TTC549 (cell line): ENCODE data around the gene A1CF.

Experiments used
- FAIRE-seq: peaks from 2 replicates; lab custom pipeline; 2012; peaks lifted over from hg19 to GRCh38; lab: Jason Lieb, UNC

A1CF gene

DNA sequence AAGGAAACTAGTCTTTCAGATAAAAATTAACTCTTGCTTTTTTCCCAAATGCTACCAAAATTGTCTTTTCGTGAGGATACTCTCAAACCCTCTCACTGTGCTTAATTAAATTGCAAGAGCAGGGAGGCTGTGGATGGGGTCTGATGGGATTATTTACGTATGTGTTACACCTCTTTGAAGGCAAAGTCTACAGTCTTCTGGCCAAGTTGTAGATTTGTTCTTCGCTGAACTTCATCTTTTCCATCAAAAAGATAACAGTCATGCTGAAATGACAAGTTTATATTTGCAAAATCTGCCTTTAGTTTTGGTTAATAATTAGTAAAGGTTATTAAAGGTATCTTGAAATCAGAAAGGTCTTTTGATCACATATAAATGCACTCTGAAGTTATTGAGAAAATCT is 22.7 kb downstream of the A1CF start:
- FAIRE-seq: no peak

DNA sequence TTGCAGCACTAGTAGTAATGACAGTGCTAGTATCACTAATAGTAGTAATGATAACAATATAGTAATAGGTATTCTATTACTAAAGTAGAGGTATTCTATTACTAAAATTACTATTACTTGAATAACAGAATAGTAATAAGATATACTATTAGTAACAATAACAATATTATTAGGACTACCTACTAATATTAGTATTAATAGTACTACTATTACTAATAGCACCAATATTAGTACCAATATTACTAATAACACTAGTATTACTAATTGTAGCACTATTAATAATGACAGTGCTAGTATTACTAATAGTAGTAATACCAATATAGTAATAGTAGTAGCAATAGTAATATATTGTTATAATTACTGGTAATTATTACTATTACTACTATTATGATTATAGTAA is 24.1 kb downstream of the A1CF start:
- no peak for FAIRE-seq

DNA sequence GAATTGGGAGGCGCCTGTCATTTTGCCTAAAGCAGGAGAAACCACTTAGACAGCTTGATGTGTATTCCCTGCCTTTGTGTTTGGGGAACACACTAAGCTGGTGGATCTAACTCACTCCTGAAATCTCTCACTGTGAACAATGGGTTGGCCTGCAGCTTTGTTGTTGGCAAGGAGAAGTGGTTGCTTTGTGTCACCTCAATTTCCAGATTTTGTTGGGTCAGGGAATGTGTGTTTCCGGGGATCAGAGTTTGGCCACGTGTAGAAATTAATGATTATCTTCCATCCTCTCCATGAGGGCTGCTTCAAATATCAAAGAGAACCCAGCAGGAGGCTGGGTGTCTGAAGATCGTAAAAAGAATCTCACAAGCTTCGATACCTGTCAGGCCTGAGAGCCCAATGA is 27.8 kb downstream of the A1CF start:
- no peak for FAIRE-seq

DNA sequence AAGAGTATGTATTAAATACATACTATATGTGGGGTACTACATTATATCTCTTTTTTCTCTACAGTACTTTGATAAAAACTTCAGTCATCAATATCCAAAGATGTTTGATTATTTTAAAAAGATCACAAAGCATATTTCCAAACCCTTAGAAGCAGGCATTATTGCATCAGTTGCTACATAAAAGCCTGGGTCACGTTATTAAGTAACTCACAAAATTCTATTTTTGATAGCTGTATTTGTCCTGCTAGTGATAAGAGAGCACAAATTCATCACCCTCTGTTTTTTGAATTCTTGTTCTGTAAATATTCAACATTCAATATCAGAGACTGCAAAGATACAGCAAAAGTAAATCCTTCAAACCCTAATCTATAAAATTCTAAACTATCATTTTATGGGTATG is 30.0 kb downstream of the A1CF start:
- FAIRE-seq: no peak

DNA sequence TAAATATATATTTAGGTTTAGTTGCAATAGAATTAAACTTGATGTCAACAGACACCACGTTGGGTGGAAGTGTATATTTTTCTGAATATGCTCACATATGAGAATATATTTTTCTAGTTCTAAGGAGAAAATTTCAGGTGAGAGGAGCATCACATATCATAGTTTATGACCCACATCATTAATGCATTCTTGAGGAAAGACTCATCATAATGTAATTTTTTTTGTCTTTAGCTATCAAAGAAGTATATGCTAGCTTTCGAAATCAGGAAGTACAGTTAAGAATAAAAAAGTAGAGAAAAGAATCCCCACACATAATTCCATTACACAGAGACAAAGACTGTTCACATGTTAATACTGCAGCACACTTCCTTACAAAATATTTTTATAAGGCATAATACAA is 30.4 kb downstream of the A1CF start:
- no peak for FAIRE-seq

DNA sequence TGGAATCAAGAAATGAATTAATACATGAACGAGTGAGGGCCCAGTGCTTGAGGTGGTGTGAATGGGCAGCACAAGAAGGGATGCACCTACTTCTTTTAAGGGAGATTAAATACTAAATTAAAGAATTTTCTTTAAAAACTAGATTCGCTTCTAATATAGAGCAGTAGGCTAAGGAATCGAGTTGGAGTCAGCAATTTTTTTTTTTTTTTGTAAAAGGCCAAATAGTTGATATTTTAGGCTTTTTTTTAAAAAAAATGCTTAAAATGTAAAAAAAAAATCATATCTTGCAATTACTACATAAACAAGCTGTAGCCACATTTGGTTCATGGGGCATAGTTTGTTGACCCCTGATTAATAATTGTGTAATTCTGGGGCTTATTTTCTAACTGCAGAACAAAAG is 31.9 kb downstream of the A1CF start:
- FAIRE-seq: no peak

DNA sequence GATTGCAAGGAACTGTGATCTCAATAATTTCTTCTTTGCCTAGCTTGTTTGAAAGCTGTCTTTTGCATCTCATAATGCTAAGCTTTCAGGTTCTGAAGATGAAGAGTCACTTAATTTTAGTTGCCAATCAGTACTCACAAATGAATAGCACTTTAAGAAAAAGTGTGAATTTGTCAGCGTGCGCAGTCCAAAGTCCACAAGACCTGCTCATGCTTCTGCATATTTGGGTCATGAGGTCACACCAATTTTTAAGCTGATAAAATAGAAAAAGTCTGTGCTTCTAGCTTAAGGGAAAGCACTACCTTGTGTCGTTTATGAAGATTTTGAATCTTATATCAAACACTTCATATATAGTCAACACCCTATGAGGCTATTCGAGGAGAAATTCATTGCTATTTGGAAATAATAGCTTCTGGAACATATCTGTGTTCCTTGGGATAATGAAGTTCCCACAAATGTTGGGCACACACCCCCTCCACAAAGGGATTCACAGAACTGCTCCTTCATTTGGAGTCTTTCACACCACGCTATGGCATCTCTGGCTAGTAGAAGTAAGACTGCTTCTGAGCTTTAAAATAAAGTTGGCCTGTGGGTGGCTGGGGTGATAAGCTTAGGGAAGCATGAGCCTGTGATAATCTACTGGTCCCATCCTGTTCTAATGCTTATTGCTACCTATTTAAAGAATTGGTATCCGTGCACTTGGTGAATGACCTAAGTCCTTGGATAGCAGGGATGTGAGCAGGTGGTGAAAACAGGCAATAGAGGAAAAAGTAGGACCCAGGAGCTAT is 33.3 kb downstream of the A1CF start:
- FAIRE-seq: no peak

DNA sequence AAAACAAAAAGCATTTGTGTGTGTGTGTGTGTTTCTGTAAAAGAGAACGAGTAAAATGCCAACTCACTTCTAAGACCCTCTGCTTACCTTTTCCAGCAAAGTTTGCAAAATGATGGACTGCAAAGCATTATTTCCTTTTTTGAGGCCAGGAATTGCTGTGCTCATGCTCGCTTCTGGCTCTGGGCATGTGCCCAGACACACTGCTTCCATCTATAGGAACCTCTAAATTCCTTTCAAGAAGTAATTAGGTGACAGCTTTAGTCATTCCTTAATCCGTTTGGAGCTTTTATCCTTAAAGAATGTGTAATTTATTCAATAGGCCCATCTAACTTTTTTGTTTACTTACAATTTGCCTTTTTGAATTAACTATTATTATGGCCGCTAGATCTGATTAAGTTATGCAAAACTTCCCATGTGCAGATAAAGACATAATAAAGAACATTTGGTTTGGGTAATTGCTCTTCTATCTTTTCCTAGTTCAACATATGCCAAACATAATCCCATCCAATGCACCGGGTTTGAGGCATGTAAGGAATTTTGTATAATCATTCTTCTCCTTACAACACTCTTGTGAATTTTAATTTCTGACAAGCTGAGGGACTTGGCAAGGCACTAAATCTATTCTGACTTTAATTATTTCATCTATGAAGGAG is 34.7 kb downstream of the A1CF start:
- no peak for FAIRE-seq

DNA sequence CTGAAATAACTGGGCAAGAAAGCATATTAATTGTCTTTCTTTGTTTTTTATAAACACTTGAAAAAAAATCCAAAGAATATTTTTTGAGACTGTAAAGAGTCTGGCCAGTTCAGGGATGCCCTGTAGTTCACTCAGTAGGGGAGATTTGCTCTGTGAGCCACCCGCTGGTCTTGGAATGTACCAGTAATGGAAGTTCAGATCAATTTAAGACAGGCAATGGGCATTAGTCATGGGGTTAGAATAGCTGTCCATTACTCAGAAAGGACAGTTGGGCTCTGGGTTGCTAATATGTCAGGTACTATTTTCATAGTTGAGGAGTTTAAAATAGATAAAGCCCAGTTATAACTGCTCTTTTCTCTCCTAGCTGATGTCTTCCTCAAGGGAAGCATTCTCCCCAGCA is 38.7 kb downstream of the A1CF start:
- FAIRE-seq: no peak

DNA sequence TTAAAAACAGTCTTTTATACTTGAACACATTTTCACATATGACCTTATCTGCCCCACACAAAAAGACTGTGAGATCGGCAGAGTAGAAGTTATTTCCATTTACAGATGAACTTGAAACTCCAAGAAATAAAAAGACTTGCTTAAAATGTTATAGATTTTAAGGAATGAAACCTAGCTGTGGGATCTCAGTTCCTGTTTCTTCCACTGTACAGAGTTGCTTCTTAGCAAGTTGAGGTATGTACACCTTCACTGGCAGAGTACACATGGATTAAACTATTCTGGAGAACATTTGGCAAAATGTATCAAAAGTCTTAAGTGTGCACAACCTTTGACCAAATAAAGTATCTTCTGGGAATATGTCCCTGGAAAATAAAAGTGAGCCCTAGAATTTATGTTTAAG is 48.3 kb downstream of the A1CF start:
- no peak for FAIRE-seq

DNA sequence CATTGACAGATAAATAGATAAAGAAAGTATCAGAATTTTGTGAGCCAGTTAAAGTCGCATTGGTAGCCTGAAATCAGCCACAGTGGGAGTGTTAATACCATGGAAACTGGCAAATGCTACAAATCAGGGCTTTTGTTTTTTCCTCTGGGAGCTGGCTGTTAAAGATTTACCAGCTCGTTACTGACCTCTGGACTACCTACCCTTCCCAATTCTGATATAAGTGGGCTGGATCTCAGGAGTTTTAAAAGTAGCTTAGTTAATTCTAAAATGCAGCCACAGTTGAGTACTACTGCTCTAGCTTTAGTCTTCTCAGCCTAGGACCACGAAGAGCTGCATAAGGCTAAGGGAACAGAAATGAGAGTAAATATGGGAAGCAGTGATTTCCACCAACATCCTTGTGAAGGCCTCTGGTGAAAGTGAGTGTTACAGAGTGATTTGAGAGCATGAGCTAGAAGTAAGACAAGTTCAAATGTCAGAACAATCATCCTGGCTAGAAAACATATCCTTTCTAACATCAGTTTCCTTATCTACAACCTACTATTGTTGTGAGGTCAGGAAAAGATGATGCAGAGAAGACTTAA is 53.2 kb downstream of the A1CF start:
- no peak for FAIRE-seq

DNA sequence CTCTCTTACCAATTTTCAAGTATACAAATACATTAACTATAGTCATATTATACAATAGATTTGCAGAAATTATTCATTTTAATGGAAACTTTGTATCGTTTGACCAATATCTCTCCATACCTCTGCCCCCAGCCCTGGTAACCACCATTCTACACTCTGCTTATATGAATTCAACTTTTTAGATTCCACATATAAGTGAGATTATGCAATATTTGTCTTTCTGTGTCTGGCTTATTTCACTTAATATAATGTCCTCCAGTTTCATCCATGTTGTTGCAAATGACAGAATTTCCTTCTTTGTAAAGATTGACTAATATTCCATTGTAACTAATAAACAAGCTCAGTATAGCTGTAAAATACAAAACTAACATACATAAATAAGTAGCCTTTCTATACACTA is 55.4 kb downstream of the A1CF start:
- no peak for FAIRE-seq

DNA sequence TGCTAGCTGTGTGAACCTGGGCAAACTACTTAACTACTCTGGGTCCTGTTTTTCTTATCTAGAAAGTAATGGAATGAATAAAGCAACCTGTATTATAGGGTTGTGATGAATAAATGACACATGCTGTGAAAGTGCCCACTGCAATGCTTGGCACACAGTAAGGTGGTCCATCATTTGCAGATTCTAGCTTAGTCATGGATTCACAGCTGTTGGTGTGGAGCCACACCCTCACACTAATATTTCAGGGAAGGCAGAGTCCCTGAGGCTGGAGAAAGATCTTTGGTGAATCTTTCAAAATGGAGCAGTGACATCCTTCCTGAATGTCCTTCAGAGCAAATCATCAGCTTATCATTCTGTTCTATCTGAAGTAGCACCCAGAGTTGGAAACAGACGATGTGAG is 60.6 kb downstream of the A1CF start:
- no peak for FAIRE-seq

DNA sequence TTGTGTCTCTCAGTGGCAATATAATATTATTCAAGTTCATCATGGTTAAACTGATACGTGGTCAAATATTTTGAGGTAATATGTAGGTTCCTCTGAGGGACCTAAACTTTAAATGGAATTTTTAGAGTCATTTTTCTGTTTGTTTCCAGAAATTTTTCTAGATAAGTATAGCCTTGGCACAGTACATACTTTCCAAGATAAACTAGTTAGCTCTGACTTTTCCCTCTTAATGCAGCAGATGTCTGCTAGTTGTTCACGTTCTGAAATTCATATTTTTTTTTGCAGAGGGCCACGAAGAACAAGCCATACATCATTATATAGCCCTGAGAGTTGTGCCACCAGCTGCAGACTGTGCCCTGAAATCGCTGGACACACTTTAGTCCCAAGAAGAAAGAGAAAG is 61.6 kb downstream of the A1CF start:
- FAIRE-seq: no peak

DNA sequence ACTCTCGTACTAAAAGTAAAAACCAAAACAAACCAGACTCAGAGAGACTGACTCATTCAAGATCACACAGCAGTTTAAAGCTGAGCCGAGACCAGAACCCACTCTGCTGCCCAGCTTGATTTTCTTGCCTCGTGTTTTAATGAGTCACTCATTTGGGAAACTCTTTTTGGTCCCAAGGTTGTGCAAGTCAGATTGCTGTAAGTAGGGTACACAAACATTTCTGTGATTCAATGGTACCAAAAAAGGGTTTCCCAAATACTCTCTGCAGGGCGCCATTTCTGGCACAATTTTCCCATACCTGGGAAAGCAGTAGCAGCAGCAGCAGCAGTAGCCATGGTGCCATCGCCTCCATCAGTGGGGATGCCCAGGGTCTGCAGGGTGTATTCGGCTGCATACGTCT is 75.8 kb downstream of the A1CF start:
- FAIRE-seq: no peak

DNA sequence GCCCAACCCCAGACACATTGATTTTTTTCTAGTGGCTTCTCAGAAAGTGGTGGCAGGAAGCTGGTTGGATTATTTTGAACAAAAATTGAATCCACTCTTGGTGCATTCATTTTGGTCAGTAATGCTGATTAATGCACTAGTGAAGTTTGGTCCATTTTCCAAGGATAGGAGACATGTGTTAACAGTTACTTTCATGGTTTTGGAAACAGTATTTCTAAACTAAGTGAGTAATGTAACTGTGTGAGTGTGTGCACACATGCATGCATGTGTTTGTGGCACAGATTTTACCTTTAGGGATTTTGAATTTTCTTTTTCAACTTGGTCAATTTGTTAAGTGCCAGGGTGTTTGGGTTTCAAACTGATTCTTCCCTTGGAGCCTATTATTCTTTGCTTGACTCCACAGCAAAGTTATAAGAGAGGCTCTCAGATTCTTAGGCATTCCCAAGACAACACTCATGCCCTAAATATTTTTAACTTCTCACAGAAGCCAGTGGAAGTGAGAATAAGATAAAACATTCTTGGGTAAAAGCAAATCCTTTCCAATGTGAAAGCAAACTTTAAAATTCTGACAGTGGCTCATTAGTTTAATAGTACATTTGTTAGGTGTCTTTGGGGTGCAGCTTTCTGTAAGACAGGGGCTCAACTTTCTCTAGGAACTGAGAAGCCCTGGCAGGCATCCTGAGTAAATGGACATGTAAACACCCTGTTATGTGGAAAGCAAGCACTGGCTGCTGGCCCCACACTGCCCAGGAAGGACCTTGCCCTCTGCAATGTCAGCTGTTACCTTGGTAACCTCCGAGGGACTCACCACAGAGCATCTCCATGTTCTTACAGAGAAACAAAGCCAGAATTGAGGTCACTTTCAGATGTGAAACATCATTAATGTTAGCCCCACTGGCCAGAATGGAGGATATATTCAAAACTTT is 77.3 kb downstream of the A1CF start:
- FAIRE-seq: no peak

DNA sequence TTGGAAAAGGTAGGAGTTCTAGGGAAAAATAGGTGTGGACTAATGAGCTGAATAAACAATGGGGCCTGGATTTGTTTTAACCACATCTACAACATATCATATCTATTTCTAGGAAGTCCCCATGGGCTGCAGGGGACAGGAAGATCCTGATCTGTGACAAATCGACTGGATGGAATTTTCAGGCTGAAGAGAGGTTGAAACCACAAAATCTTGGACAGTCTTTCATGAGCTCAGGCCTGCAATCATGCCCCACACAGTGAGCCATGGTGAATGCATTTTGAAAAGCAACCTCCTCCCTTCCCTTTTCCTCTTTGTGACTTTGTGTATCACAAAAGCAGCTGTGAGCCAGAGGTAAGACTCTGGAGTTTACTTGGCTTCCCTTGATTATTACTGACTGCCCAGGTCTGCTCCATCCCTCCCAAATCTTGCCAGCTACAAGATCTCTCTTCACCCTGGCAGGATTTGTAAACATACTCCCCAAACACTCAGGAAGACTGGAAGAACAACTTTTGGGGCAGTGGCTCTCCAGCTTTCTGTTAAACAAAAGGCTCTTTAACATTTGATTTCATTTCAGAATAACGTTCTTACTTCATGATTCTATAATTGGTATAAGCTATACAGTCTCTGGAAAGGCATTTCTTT is 79.3 kb downstream of the A1CF start:
- FAIRE-seq: no peak

DNA sequence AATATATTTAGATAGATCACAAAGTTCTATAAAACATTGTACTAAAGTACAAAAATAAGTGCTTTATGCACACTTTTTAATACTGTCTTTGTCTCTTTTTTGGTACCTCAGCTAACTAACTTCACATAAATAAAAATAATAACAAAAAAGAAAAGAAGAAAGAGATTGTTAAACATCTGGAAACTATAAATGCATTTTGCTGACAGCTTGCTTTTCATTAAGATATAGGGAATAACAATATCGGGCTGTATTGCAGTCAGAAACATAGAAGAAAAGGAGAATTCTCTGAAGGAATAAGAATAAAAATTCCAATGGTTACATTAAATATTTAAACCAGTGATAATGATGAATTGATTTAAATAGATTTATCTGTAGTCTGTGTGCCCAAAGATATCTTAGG is 85.8 kb downstream of the A1CF start:
- FAIRE-seq: no peak

DNA sequence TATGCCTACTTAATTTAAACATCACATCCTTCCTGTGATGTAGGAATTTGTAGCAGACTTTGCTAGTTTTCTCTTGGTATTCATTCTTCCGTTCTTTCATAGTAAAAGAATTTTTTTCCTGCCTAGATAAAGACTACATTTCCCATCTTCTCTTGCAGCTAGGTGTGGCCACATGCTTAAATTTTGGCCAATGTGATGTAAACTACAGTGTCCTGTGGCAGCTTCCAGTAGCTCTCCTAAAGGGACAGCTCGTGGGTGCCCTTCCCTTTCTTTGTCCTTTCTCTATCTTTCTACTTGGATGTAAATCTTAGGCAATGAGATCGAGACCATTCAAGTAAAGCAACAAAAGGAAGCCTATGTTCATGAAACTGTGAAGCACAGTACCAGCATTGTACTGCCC is 87.1 kb downstream of the A1CF start:
- FAIRE-seq: no peak

DNA sequence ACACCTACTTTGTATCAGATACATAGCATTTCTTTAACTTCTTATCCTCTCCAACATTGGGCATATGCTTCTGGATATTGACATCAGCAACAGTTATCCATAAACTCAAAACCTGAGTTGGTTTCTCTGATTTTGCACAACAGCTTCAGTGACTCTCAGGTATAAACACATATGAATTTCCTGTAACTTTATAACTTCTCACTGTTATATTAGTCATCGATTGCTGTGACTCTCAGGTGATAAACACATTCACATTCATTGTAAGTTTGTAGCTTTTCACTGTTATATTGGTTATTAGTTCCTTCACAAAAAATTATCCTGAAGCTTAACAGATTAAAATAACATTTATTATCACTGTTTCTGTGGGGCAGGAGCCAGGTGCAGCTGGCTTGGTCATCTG is 88.7 kb downstream of the A1CF start:
- no peak for FAIRE-seq

DNA sequence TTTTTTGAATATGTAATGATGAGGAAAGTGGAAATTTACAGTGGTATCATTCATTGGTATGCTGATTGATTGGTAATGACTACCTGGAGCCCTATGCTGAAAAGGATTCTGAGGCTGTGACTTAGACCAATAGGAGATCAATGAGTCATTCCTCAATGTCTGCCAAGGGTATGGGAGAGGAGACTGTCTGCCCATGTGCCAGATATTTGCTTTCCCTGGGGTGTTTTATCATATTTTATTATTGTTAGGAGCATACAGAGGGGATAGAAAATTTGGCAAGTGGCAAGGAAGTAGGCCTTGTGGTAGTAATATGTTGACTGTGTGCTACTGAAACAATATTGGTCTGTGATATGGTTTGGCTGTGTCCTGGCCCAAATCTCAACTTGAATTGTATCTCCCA is 90.9 kb downstream of the A1CF start:
- FAIRE-seq: no peak
